ENCODE results near the gene IRX3. TPM values are rescaled to one million over a fixed set of nuclear protein-coding genes. Genes with fewer than 3 reads are reported as not detected.

The IRX3 gene
- total RNA-seq (1 to 10 TPM; 2.9 to 4.2 TPM), polyA plus RNA-seq (ENCODE audit: insufficient read length in 2 of 2) (10 to 100 TPM in 1 of 2 donors, 1 to 10 TPM in 1; 9.7 to 14.4 TPM)
- long read RNA-seq, donor 1, partial matches to known transcripts: 0 of 4 reads
- long read RNA-seq, donor 1, other reads (novel, unspliced or antisense): 0 of 4 reads
- long read RNA-seq, donor 2: 0 reads
- long read RNA-seq, donor 3, partial matches to known transcripts: 0 of 1 reads
- long read RNA-seq, donor 3, other reads (novel, unspliced or antisense): 0 of 1 reads
- long read RNA-seq, donor 4, transcript IRX3-201 (4 exons, 2,601 nt): major isoform, 14 of 38 reads
- long read RNA-seq, donor 4, partial matches to known transcripts: 23 of 38 reads
- long read RNA-seq, donor 4, other reads (novel, unspliced or antisense): 0 of 38 reads

DNA sequence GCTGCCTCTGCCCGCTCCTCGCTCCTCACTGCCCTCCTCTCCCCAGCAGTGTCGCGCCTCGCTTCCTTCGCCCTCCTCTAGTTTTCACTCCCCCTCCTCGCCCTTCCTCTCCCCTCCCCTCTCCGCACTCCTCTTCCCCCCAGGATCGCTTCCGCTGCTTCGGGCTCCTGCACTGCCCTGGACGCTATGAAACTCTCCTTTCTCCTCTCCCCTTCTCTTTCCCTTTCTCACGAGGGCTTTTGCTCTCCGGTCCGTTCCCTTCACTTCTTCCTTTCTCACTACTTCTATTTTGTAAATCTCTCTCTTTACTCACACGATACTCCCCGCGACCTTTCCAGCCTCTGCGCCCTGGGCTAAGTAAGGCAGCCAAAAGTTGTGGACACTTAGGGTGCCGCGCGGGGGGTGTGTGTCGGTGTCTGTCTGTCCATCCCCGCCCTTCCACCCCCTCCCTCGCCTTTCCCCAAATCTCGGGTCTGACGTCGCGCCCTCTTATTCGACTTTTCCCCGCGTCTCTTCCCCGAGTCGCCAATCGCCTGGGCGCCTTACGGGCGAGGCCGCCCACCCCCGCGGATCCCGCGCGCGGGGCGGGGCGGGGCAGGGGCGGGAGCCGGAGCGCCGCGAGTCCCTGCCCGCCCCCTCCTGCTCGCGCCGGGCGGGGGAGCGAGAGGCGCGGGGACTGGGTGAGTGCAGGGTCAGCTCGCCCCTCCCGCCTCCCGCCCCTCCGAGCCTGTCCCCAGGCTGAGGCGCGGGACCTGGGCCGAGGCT is at the start of gene IRX3:
Gene IRX3 (minus strand): TSS at position 422 of the 765 bp plus-strand sequence. CDS start 737 bp downstream, outside the sequence.
- H3K27me3 ChIP-seq (ENCODE audit: control insufficient read depth, insufficient read depth, low read length): peaks cover 94% of the 10 kb centered on the region
- 0% methylated on average over 63 of the region's 67 CpGs for WGBS (ENCODE audit: insufficient coverage)
- H3K36me3 ChIP-seq (ENCODE audit: control insufficient read depth, insufficient read depth, low read length): peaks cover 14% of the 10 kb centered on the region
- DNase-seq (ENCODE audit: low read depth in 4 of 6, low spot score in 6 of 6): peak in 4 of 6 donors; percentile 53 to 88 (median 75)
- H3K27ac ChIP-seq (ENCODE audit: low read depth, low read length): peak within 1 kb of the TSS; percentile 90
- H3K4me3 ChIP-seq (ENCODE audit: low read depth, low read length): peak within 1 kb of the TSS; percentile 61
- H3K4me1 ChIP-seq (ENCODE audit: control insufficient read depth, insufficient read depth, low read length): peaks cover 72% of the 10 kb centered on the region
- no peaks in the 10 kb centered on the region for H3K9me3 ChIP-seq (ENCODE audit: control insufficient read depth, insufficient read depth, low read length)

- H3K27me3 ChIP-seq (ENCODE audit: control insufficient read depth, insufficient read depth, low read length): peaks cover 3% of the 10 kb centered on the region
- H3K4me3 ChIP-seq (ENCODE audit: low read depth, low read length): no peak overlapping the region
- WGBS (ENCODE audit: insufficient coverage): no CpG with 5 or more reads among the region's 3 CpGs
- H3K36me3 ChIP-seq (ENCODE audit: control insufficient read depth, insufficient read depth, low read length): no peaks in the 10 kb centered on the region
- no peaks in the 10 kb centered on the region for H3K4me1 ChIP-seq (ENCODE audit: control insufficient read depth, insufficient read depth, low read length)
- no peak overlapping the region for H3K27ac ChIP-seq (ENCODE audit: low read depth, low read length)
- no peak for DNase-seq (ENCODE audit: low read depth in 4 of 6, low spot score in 6 of 6)
- H3K9me3 ChIP-seq (ENCODE audit: control insufficient read depth, insufficient read depth, low read length): no peaks in the 10 kb centered on the region
These were observed 48.6 kb upstream of the IRX3 start for GRCh38 chr16:54335230-54335629.

DNA sequence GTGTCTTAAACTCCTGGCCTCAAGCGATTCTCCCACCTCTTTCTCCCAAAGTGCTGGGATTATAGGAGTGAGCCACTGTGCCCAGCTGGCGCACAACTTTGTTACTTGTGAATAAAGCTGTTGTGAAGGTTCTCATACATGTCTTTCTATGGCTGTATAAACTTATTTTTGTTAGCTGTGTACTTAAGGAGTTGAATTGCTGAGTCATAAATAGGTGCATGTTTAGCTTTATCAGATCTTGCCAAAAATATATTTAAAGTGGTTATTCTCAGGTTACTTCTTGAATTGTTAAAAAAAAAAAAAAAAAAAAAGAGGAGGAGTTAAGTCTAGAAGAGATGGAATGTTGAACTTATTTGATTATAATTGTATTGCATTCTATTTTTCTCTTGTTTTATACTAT is 47.6 kb upstream of the IRX3 start:
- no CpG with 5 or more reads among the region's 2 CpGs for WGBS (ENCODE audit: insufficient coverage)
- H3K4me3 ChIP-seq (ENCODE audit: low read depth, low read length): no peak overlapping the region
- H3K36me3 ChIP-seq (ENCODE audit: control insufficient read depth, insufficient read depth, low read length): no peaks in the 10 kb centered on the region
- no peaks in the 10 kb centered on the region for H3K4me1 ChIP-seq (ENCODE audit: control insufficient read depth, insufficient read depth, low read length)
- no peak for DNase-seq (ENCODE audit: low read depth in 4 of 6, low spot score in 6 of 6)
- H3K27ac ChIP-seq (ENCODE audit: low read depth, low read length): no peak overlapping the region
- H3K9me3 ChIP-seq (ENCODE audit: control insufficient read depth, insufficient read depth, low read length): no peaks in the 10 kb centered on the region
- H3K27me3 ChIP-seq (ENCODE audit: control insufficient read depth, insufficient read depth, low read length): peaks cover 3% of the 10 kb centered on the region

GRCh38 chr16:54331241-54332002 is 44.8 kb upstream of the IRX3 start:
- peak in 1 of 6 donors; percentile 39 for DNase-seq (ENCODE audit: low read depth in 4 of 6, low spot score in 6 of 6)
- no peak overlapping the region for H3K27ac ChIP-seq (ENCODE audit: low read depth, low read length)
- no peaks in the 10 kb centered on the region for H3K4me1 ChIP-seq (ENCODE audit: control insufficient read depth, insufficient read depth, low read length)
- H3K27me3 ChIP-seq (ENCODE audit: control insufficient read depth, insufficient read depth, low read length): no peaks in the 10 kb centered on the region
- no peak overlapping the region for H3K4me3 ChIP-seq (ENCODE audit: low read depth, low read length)
- no peaks in the 10 kb centered on the region for H3K36me3 ChIP-seq (ENCODE audit: control insufficient read depth, insufficient read depth, low read length)
- H3K9me3 ChIP-seq (ENCODE audit: control insufficient read depth, insufficient read depth, low read length): no peaks in the 10 kb centered on the region
- 43% methylated on average over 5 of the region's 7 CpGs for WGBS (ENCODE audit: insufficient coverage)

GRCh38 chr16:54327609-54328008 is 41.0 kb upstream of the IRX3 start:
- no peak overlapping the region for H3K4me3 ChIP-seq (ENCODE audit: low read depth, low read length)
- DNase-seq (ENCODE audit: low read depth in 4 of 6, low spot score in 6 of 6): no peak
- H3K27me3 ChIP-seq (ENCODE audit: control insufficient read depth, insufficient read depth, low read length): no peaks in the 10 kb centered on the region
- H3K36me3 ChIP-seq (ENCODE audit: control insufficient read depth, insufficient read depth, low read length): no peaks in the 10 kb centered on the region
- WGBS (ENCODE audit: insufficient coverage): 87% methylated on average over 4 of the region's 5 CpGs
- H3K9me3 ChIP-seq (ENCODE audit: control insufficient read depth, insufficient read depth, low read length): no peaks in the 10 kb centered on the region
- no peak overlapping the region for H3K27ac ChIP-seq (ENCODE audit: low read depth, low read length)
- no peaks in the 10 kb centered on the region for H3K4me1 ChIP-seq (ENCODE audit: control insufficient read depth, insufficient read depth, low read length)

GRCh38 chr16:54326266-54326662 is 39.7 kb upstream of the IRX3 start:
- no peaks in the 10 kb centered on the region for H3K27me3 ChIP-seq (ENCODE audit: control insufficient read depth, insufficient read depth, low read length)
- no peaks in the 10 kb centered on the region for H3K4me1 ChIP-seq (ENCODE audit: control insufficient read depth, insufficient read depth, low read length)
- no peak overlapping the region for H3K27ac ChIP-seq (ENCODE audit: low read depth, low read length)
- no peak for DNase-seq (ENCODE audit: low read depth in 4 of 6, low spot score in 6 of 6)
- H3K4me3 ChIP-seq (ENCODE audit: low read depth, low read length): no peak overlapping the region
- no CpG with 5 or more reads among the region's 3 CpGs for WGBS (ENCODE audit: insufficient coverage)
- no peaks in the 10 kb centered on the region for H3K36me3 ChIP-seq (ENCODE audit: control insufficient read depth, insufficient read depth, low read length)
- H3K9me3 ChIP-seq (ENCODE audit: control insufficient read depth, insufficient read depth, low read length): no peaks in the 10 kb centered on the region

- Histone ChIP-seq H3K9me3 (ENCODE audit: control insufficient read depth, insufficient read depth, low read length) (no peaks in the 10 kb centered on the region), H3K36me3 (ENCODE audit: control insufficient read depth, insufficient read depth, low read length) (no peaks in the 10 kb centered on the region), H3K27ac (ENCODE audit: low read depth, low read length) (no peak overlapping the region), H3K27me3 (ENCODE audit: control insufficient read depth, insufficient read depth, low read length) (no peaks in the 10 kb centered on the region), H3K4me3 (ENCODE audit: low read depth, low read length) (no peak overlapping the region), H3K4me1 (ENCODE audit: control insufficient read depth, insufficient read depth, low read length) (peaks cover 4% of the 10 kb centered on the region)
- 96% methylated on average over 3 of the region's 5 CpGs for WGBS (ENCODE audit: insufficient coverage)
- DNase-seq (ENCODE audit: low read depth in 4 of 6, low spot score in 6 of 6): no peak
These were observed 39.2 kb upstream of the IRX3 start for GRCh38 chr16:54325616-54326265.

DNA sequence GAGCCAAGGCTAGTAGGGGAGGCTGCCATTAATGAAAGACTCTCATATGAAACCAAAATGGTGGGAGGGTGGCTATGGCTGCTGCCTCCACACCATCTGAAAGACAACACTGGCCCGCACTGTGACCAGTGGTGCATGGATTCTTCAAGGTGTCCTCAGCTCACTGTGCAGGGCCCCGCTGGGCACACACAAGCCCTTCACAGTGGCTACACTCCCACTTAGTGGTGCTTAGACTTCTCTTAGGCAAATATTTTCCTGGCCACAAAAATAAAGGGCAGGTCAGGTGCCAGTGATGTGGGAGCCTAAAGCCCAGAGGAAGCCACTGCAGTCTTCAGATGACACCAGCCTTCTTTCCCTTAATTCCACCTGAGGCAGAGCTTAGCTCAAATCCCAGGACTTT is 38.1 kb upstream of the IRX3 start:
- Histone ChIP-seq H3K4me1 (ENCODE audit: control insufficient read depth, insufficient read depth, low read length) (peaks cover 13% of the 10 kb centered on the region), H3K27ac (ENCODE audit: low read depth, low read length) (no peak overlapping the region), H3K27me3 (ENCODE audit: control insufficient read depth, insufficient read depth, low read length) (peaks cover 2% of the 10 kb centered on the region), H3K36me3 (ENCODE audit: control insufficient read depth, insufficient read depth, low read length) (no peaks in the 10 kb centered on the region), H3K4me3 (ENCODE audit: low read depth, low read length) (no peak overlapping the region), H3K9me3 (ENCODE audit: control insufficient read depth, insufficient read depth, low read length) (no peaks in the 10 kb centered on the region)
- no peak for DNase-seq (ENCODE audit: low read depth in 4 of 6, low spot score in 6 of 6)
- WGBS (ENCODE audit: insufficient coverage): 100% methylated on average over 2 of the region's 2 CpGs

DNA sequence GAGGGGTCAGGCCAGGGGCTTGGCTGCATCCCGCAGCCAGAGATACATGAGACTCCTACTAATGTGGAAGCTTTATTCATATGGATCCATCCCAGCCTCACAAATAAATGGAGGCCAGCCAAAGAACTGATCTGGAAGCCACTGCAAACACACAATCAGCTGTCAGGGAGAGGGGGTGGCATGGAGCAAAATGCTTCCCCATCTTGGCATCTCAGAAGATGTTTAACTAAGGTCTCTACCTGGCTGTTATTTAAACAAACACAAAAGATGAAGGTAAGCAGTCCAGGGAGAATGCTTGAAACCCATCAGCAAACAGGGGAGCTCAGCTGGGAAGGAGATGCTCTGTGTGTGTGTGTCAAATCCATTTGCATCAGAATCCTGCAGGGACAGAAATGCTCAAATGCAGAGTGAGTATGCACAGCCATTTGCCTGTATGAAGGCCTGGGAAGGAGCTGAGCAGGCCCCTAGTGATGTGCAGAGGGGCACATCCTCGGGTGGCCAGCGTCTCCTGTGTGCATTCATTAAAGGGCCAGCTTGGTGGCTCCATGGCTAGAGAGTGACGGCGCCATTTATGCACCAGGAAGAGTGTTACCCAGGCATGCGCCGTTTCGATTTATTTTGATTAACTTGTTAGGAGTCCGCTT is 34.2 kb upstream of the IRX3 start:
- Histone ChIP-seq H3K4me1 (ENCODE audit: control insufficient read depth, insufficient read depth, low read length) (peaks cover 17% of the 10 kb centered on the region), H3K9me3 (ENCODE audit: control insufficient read depth, insufficient read depth, low read length) (no peaks in the 10 kb centered on the region), H3K36me3 (ENCODE audit: control insufficient read depth, insufficient read depth, low read length) (no peaks in the 10 kb centered on the region), H3K4me3 (ENCODE audit: low read depth, low read length) (no peak overlapping the region), H3K27me3 (ENCODE audit: control insufficient read depth, insufficient read depth, low read length) (peaks cover 2% of the 10 kb centered on the region), H3K27ac (ENCODE audit: low read depth, low read length) (no peak overlapping the region)
- 56% methylated on average over 8 of the region's 9 CpGs for WGBS (ENCODE audit: insufficient coverage)
- peak in 3 of 6 donors; percentile 14 to 61 (median 32) for DNase-seq (ENCODE audit: low read depth in 4 of 6, low spot score in 6 of 6)
